HuH-7.5 (cell line): ENCODE results near the gene PEMT.

Source experiments
- DNase-seq: peaks from one replicate; pipeline ENCODE4 v3.0.0; 2011; ENCODE audit warnings: low spot score

Gene PEMT

DNA sequence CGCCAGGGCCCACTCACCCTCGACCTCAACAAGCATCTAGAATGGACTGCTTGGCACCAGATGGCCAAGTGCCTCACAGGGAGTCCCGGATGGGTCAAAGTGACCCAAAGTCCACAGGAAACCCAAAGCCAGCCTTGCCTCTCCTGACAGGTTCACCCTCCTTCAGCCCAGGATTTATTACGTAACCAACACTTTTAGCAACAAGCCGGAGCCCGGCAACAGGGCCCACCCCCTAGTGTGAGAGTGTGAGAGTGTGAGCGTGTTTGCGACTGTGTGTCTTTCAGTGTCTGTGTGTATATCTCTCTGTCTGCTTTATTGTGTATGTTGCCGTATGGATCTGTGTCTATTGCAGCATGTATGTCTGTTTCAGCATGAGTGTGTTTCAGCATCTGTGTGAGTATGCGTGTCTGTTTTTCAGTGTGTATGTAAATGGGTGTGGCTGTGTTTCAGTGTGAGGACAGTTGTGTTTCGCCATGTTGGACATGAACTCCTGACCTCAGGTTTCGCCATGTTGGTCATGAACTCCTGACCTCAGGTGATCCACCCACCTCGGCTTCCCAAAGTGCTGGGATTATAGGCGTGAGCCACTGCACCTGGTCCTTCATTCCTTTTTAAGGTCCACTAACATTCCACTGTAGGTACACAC, 13.7 kb upstream of the PEMT start:
- no peak for DNase-seq

- DNase-seq = no peak
Measured at GRCh38 chr17:17603895-17604225, 12.4 kb upstream of the PEMT start.

GRCh38 chr17:17603178-17603894, 11.8 kb upstream of the PEMT start:
- no peak for DNase-seq

DNA sequence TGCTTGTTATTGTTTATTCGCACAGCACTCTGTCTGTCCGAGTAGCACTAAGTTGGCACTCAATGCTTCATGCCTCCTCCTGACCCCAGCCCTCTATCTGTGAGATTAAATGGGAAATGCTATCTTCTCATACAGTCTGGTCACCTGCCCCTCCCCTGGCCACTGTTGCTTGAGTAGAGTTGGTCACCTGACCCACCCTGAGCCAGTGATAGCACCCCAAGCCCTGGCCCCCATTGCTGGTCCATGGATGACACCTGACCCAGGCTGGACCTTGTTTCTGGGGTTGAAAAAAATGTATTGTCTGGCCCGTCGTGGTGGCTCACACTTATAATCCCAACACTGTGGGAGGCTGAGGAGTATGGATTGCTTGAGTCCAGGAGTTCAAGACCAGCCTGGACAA, 8.5 kb upstream of the PEMT start:
- no peak for DNase-seq

DNA sequence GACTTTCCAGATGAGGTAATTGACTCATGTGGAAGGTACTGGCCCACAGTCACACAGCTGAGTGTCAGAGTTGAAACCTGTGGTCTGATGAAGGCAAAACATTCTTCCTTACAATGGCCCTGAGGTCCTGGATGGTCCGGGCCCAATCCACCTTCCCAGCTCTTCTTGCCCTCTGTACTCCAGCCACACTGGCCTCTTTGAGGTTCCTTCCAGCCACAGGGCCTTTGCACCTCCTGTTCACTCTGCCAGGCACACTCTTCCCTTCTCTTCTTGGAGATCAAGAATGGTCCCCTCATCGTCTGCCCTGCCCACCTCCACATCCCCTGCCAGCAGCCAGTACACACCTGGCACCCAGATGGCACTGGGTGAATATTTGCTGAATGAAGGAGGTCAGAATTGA, 6.5 kb upstream of the PEMT start:
- DNase-seq = no peak

- no peak for DNase-seq
Measured at GRCh38 chr17:17595755-17596154, 4.2 kb upstream of the PEMT start.

DNA sequence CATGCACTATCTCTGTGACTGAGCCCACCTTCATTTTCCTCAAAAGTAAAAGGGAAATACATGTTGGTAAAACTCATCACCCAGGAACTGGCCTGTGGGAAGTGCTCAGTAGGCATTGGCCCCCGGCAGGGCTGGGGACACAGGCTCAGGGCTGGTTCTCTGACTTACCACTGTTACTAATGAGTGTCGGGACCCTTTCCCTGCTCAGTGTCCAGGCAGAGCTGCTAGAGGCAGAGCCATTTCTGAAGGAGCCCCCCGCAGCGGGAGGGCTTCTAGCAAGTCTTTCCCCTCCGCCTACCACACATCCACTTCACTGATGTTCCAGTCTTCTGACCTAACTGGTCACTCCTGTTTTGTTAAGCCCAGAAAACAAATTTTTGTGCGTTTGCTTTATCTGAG, 1.7 kb upstream of the PEMT start:
- DNase-seq = no peak

GRCh38 chr17:17590883-17591354, 589 bp downstream of the PEMT start:
- no peak for DNase-seq

- DNase-seq = no peak
Measured at GRCh38 chr17:17590141-17590751, 1.3 kb downstream of the PEMT start.

GRCh38 chr17:17587614-17588337, 3.7 kb downstream of the PEMT start:
- DNase-seq = no peak

DNA sequence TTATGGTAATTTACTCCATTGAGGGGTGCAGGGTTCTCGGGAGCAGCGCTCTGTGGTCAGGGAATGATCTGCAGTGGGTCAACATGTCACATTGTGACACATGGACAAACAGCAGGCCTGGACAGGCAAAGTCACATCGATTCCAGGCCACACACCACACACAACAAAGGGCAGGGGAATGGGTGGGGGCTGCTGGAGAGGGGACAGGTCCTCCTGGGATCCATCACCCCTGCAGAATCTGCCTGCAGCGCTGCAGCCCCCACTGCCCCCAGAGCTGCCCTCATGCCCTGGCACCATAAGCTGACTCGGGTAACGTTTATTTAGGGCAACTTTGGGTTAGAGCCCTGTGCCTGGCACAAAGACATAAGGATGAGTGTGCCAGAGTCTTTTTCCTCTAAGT, 9.1 kb downstream of the PEMT start:
- DNase-seq = no peak

GRCh38 chr17:17581509-17581908, 10.0 kb downstream of the PEMT start:
- DNase-seq = no peak

GRCh38 chr17:17580662-17581470, 10.6 kb downstream of the PEMT start:
- no peak for DNase-seq

GRCh38 chr17:17579691-17580090, 11.8 kb downstream of the PEMT start:
- DNase-seq = no peak

DNA sequence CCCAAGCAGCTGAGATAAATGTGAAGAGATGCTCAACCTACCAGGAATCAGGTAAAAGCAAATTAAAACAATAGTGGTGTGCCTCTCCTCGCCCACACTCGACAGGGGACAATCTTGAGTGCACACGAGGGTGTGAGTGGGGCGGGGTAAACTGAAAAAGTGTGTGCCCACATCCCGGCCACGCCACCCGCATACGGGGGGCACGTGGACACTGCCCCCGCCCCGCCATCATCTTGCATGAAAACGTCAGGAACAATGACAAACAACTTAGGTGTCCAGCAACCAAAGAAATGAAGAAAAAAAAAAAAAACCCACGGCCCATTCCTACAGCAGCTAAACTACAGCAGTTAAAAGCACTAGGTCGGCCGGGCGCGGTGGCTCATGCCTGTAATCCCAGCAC, 14.1 kb downstream of the PEMT start:
- DNase-seq = no peak

- no peak for DNase-seq
Measured at GRCh38 chr17:17576772-17577234, 14.7 kb downstream of the PEMT start.

- DNase-seq = no peak
Measured at GRCh38 chr17:17575360-17576251, 15.9 kb downstream of the PEMT start.

- DNase-seq = no peak
Measured at GRCh38 chr17:17573912-17574311, 17.6 kb downstream of the PEMT start.

- no peak for DNase-seq
Measured at GRCh38 chr17:17572010-17572785, 19.3 kb downstream of the PEMT start.
